GM12891 (cell line): ENCODE measurements around the gene HP1BP3.

Source experiments
- DNase-seq: peaks from one replicate; pipeline ENCODE4 v3.0.0; 2011; ENCODE audit warnings: low spot score; ENCODE audit not compliant: insufficient read length
- FAIRE-seq: peaks from 2 replicates; lab custom pipeline; 2011; peaks lifted over from hg19 to GRCh38; lab: Jason Lieb, UNC
- PAX5 ChIP-seq: IDR thresholded peaks from 2 replicates; pipeline ENCODE4 v1.6.1; 2011; ENCODE audit warnings: low read length, moderate library complexity, mild to moderate bottlenecking; ENCODE audit not compliant: insufficient read depth, severe bottlenecking
- POLR2A ChIP-seq: IDR thresholded peaks from 2 replicates; pipeline ENCODE4 v1.6.1; 2011; ENCODE audit warnings: low read depth, low read length, control low read depth
- POLR2AphosphoS5 ChIP-seq: IDR thresholded peaks from 2 replicates; pipeline ENCODE4 v1.6.1; 2011; ENCODE audit warnings: low read depth, low read length, control low read depth
- POU2F2 ChIP-seq: IDR thresholded peaks from 2 replicates; pipeline ENCODE4 v1.6.1; 2011; ENCODE audit warnings: low read depth, mild to moderate bottlenecking, control low read depth, low read length, moderate library complexity
- SPI1 ChIP-seq: IDR thresholded peaks from 2 replicates; pipeline ENCODE4 v1.6.1; 2011; ENCODE audit warnings: low read depth, low read length, control low read depth
- TAF1 ChIP-seq: IDR thresholded peaks from 2 replicates; pipeline ENCODE4 v1.6.1; 2011; ENCODE audit warnings: low read depth, low read length, control low read depth

The HP1BP3 gene

DNA sequence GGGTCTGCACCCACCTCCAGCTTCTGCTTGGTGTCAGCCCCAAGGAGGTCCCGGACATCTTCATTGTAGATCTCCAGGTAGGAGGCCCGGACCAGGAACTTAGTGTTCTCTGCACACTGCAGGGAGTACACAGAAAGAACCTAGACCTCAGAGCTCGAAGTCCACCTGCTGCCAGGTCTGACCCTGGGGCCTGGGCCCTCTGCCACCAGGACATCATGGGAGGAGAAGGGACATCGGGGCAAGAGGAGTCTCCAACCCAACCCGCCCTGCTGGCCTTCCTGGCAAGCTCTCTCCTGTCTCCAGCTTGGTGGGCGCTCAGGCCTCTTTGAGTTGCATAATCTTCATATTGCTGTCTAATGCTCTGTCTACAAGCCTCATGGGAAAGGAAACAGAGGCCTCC is 73.7 kb downstream of the HP1BP3 start:
- DNase-seq (no peak), FAIRE-seq (no peak)
- no peak for TF ChIP-seq PAX5
- no peak for TF ChIP-seq SPI1
- TF ChIP-seq POLR2AphosphoS5 = no peak
- TF ChIP-seq POLR2A = no peak
- TF ChIP-seq TAF1 = no peak
- no peak for TF ChIP-seq POU2F2

DNA sequence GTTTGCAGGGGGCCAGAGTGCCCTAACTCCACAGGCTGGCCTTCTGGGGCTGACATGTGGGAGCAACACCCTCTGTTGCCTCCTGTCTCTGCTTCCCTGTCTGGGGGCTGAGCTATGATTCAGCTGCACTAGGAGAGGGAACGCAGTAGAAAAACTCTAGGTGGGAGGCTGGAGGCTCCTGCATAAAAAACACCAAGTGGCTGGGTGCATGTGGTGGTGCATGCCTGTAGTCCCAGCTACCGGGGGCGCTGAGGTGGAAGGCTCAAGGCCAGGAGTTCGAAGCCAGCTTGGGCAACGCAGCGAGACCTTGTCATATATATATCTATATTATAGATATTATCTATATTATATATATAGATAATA is 74.9 kb downstream of the HP1BP3 start:
- FAIRE-seq = no peak
- no peak for TF ChIP-seq SPI1
- TF ChIP-seq TAF1 = no peak
- no peak for TF ChIP-seq POU2F2
- no peak for TF ChIP-seq PAX5
- no peak for TF ChIP-seq POLR2A
- no peak for TF ChIP-seq POLR2AphosphoS5

DNA sequence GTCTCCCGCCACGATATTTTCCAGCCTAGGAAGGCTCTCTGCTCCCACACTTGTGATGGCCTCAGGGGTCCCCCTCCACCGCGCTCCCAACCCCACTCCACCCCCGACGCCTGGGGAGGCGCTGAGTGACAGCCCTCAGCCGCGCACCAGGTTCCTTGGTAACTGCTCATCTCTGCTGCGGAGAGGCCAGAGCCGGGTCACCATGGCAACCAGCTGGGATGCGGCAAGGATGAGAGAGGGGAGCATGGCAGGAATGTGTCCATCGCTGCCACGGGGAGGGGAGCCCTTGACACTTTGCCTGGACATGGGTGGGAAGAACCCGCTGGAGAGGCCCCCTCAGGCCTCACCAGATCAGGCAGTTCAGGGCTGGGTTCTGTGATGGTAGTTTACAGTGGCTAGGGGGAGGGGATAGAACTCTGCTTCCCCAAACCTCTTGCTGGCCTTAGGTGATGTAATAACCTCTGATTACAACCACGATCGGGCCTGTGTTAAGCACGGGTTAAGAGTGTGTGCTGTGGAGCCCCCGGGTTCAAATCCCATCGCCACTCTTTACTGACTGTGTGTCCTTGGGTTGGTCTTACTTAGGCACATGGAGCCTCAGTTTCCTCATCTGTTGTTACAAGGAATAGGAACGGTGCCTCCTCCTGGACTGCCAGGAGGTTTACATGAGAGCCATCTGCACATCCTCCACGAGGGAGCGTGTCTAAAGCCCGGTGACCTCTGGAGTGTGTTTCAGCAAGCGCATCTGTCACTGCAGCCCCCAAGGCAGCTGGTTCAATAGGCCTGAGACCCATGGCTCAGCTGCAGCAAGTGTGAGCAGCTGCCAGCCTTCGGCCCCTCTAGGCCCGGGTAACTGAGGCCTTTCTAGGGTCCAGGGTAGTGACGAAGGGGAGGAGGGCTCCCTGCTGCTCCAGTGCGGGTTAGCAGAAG is 75.6 kb downstream of the HP1BP3 start:
- no peak for DNase-seq
- no peak for TF ChIP-seq PAX5
- TF ChIP-seq POU2F2 = no peak
- TF ChIP-seq SPI1 = no peak
- no peak for TF ChIP-seq TAF1
- TF ChIP-seq POLR2A = no peak
- TF ChIP-seq POLR2AphosphoS5 = no peak
- FAIRE-seq = no peak

More for the DNA sequence above, 74.9 kb downstream of the HP1BP3 start:
- DNase-seq = no peak

DNA sequence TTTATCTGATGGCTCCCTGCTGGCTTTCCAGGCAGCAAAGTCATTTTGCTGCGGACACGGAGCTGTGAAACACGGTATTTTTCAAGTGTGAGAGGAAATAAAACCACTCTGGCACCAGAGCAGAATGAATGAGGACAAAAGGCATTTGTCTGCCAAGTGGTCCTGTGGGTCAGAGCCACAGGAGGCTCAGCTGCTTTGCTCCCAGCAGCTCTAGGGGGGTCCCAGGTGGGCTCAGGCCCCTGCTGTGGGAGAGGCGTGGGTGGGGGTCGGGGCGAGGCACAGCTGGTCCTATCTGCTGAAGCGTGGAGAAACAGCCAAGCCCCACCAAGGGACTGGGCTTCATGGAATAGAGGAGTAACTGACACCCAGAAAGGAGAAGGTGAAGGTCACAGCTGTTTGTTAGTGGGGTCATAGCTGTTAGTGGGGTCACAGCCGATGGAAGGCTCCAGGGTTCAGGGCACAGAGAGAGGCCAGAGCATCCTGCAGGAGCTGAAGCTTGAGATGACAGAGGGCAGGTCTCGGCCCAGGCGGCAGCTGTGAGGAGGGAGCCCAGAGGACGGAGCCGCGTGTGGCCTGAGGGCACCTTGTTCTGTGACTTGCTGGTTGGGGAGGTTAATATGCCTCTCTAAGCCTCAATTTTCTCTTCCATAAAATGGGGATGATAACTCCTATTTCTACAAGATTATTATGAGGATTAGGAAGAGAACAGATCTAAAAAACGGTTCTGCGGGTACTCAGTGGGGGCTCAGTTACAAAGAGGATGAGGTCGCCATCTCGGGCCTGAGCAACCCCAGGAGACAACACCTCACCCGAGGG is 76.4 kb downstream of the HP1BP3 start:
- TF ChIP-seq TAF1 = no peak
- TF ChIP-seq POLR2AphosphoS5 = no peak
- TF ChIP-seq SPI1 = no peak
- no peak for TF ChIP-seq PAX5
- no peak for TF ChIP-seq POLR2A
- TF ChIP-seq POU2F2 = no peak
- no peak for FAIRE-seq
- DNase-seq = no peak

DNA sequence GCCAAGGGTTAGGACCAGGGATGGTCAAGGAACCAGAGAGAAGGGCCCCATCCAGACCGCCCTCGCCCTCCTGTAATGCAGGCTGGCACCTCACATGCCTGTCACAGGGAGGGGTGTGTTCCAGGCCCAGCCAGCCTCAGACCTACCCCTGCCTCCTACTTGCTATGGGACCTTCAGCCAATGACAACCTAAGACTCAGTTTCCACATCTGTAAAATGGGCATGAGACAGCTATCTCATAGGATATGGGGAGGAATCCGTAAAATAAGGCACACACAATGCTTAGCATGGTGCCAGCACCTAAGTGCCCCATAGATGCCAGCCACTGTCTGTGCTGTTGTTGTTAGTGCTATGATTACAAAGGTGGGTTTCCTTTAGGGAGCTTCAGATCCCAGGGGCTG is 77.2 kb downstream of the HP1BP3 start:
- DNase-seq = no peak
- no peak for TF ChIP-seq POU2F2
- TF ChIP-seq SPI1 = no peak
- no peak for FAIRE-seq

DNA sequence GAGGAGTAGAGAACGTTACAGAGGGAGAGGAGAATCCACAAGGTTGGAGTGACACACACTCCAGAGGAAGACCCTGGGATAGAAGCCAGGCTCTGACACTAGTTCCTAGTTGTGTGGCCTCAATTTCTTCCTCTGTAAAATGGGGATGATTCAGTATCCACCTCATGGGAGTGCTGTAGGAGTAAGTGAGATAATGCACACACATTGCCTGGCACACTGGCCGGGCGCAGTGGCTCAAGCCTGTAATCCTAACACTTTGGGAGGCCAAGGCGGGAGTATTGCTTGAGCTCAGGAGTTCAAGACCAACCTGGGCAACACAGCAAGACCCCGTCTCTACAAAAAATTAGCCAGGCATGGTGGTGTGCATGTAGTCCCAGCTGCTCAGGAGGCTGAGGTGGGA is 78.2 kb downstream of the HP1BP3 start:
- no peak for DNase-seq
- no peak for FAIRE-seq
- TF ChIP-seq POLR2AphosphoS5 = no peak
- no peak for TF ChIP-seq SPI1
- TF ChIP-seq PAX5 = no peak
- no peak for TF ChIP-seq POLR2A
- no peak for TF ChIP-seq TAF1
- no peak for TF ChIP-seq POU2F2

DNA sequence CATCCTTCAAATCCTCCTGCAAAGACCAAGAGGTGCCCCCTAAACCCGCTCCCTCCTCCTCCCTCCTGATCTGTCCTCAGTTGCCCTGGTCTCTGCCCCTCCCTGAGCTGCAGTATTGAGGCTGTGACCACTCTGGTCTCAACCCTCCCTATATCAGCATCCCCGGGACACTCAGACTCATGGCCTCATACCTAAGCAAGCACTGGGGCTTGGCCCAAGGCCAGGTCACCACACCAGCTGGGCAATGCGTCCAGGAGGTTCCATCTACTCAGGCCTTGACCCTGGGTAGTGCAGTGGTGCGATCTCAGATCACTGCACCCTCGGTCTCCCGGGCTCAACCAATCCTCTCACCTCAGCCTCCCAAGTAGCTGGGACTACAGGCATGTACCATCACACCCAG is 79.0 kb downstream of the HP1BP3 start:
- FAIRE-seq (no peak), DNase-seq (no peak)
- TF ChIP-seq TAF1 (no peak), POU2F2 (no peak), POLR2AphosphoS5 (no peak), POLR2A (no peak)

DNA sequence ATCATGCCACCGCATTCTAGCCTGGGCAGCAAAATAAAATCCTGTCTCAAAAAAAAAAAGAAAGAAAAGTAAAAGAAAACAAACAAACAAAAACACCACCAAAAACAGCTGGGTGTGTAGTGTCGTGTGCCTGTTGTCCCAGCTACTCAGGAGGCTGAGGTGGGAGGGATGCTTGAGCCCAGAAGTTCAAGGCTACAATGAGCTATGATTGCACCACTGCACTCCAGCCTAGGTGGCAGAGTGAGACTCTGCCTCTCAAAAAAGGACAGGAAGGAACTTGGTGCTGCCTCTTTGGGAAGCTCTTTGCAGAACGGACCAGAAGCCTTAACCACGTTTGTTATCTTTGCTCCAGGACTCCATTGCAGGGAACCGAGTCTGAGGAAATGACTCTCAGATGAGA is 80.3 kb downstream of the HP1BP3 start:
- FAIRE-seq (no peak), DNase-seq (no peak)
- TF ChIP-seq POU2F2 (no peak), POLR2A (no peak), PAX5 (no peak), TAF1 (no peak), SPI1 (no peak), POLR2AphosphoS5 (no peak)

DNA sequence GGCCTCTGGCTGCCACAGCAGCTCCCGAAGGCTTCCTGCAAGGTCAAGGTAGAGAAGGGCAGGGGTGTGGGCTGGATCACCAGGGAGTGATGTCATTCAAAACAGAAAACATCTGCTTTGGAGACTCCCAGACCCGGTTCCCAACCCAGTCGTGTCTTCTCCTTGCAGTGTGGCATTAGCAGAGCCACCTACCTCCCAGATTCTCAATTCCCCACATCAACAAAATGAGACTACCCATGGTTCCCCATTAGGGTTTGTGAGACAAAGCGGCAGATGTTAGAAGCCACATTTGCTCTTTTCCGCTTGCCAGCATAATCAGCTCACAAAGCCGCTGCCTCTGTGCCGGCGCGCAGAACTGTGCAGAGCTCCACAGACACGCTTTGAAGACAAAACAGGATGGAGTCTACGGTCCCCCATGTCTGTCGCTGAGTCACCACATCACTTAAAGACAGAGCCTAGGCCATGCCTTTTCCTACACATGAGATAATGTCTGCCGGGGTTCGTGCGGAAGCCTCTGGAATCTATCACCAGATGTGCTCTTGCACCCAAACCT is 81.8 kb downstream of the HP1BP3 start:
- no peak for DNase-seq
- no peak for FAIRE-seq
- TF ChIP-seq SPI1 (no peak), TAF1 (no peak), POU2F2 (no peak), POLR2AphosphoS5 (no peak), POLR2A (no peak), PAX5 (no peak)
